ENCODE results near the gene GKN1. TPM values are rescaled to one million over a fixed set of nuclear protein-coding genes. Genes with fewer than 3 reads are reported as not detected.

The GKN1 gene
- total RNA-seq, 2 experiments from 2014 or later: not detected

GRCh38 chr2:68968221-68968620 lies 6.2 kb upstream of the GKN1 start:
- Mint-ChIP-seq H3K4me1 (ENCODE audit: low read depth) (no peaks in the 10 kb centered on the region), H3K4me3 (no peak overlapping the region), H3K27me3 (peaks cover 9% of the 10 kb centered on the region), H3K27ac (no peak overlapping the region), H3K36me3 (no peaks in the 10 kb centered on the region), H3K9me3 (no peaks in the 10 kb centered on the region)
- POLR2A ChIA-PET: no interaction called here
- intact Hi-C loops (cut with micrococcal nuclease): no loop called here
- no peak for DNase-seq
- CTCF ChIA-PET: interaction anchor here (0.8 kb wide), 1 partner anchor 300 kb away, joined by 3 read pairs; no protein-coding TSS in a partner anchor

- Mint-ChIP-seq H3K27me3 (peaks cover 9% of the 10 kb centered on the region), H3K27ac (no peak overlapping the region), H3K9me3 (no peaks in the 10 kb centered on the region), H3K36me3 (no peaks in the 10 kb centered on the region), H3K4me3 (no peak overlapping the region), H3K4me1 (ENCODE audit: low read depth) (no peaks in the 10 kb centered on the region)
- POLR2A ChIA-PET: no interaction called here
- intact Hi-C loops (cut with micrococcal nuclease): no loop called here
- no peak for DNase-seq
- CTCF ChIA-PET: no interaction called here
Measured at GRCh38 chr2:68969736-68970490, 4.5 kb upstream of the GKN1 start.

GRCh38 chr2:68970566-68971265 lies 3.7 kb upstream of the GKN1 start:
- H3K9me3 Mint-ChIP-seq: no peaks in the 10 kb centered on the region
- intact Hi-C loops (cut with micrococcal nuclease): no loop called here

GRCh38 chr2:68971591-68972231 lies 2.7 kb upstream of the GKN1 start:
- intact Hi-C loops (cut with micrococcal nuclease): no loop called here
- H3K4me3 Mint-ChIP-seq: no peak overlapping the region
- POLR2A ChIA-PET: no interaction called here
- peak; percentile 13 for DNase-seq
- H3K27me3 Mint-ChIP-seq: peaks cover 10% of the 10 kb centered on the region
- H3K4me1 Mint-ChIP-seq (ENCODE audit: low read depth): no peaks in the 10 kb centered on the region
- H3K9me3 Mint-ChIP-seq: no peaks in the 10 kb centered on the region
- no peaks in the 10 kb centered on the region for H3K36me3 Mint-ChIP-seq
- CTCF ChIA-PET: no interaction called here
- no peak overlapping the region for H3K27ac Mint-ChIP-seq

More at GRCh38 chr2:68970566-68971265, 3.7 kb upstream of the GKN1 start:
- Mint-ChIP-seq H3K36me3 (no peaks in the 10 kb centered on the region), H3K4me3 (no peak overlapping the region), H3K4me1 (ENCODE audit: low read depth) (no peaks in the 10 kb centered on the region), H3K27me3 (peaks cover 10% of the 10 kb centered on the region), H3K27ac (no peak overlapping the region)
- no peak for DNase-seq
- ChIA-PET POLR2A (no interaction called here), CTCF (no interaction called here)

- Mint-ChIP-seq H3K36me3 (no peaks in the 10 kb centered on the region), H3K4me1 (ENCODE audit: low read depth) (no peaks in the 10 kb centered on the region), H3K27me3 (peaks cover 18% of the 10 kb centered on the region), H3K27ac (no peak overlapping the region), H3K4me3 (no peak overlapping the region), H3K9me3 (no peaks in the 10 kb centered on the region)
- ChIA-PET POLR2A (no interaction called here), CTCF (interaction anchor here (2.1 kb wide), 1 partner anchor 32 kb away, joined by 7 read pairs; no protein-coding TSS in a partner anchor)
- no peak for DNase-seq
- intact Hi-C loops (cut with micrococcal nuclease): no loop called here
Measured at GRCh38 chr2:68974946-68975665, 670 bp downstream of the GKN1 start.

GRCh38 chr2:68975844-68976243 lies 1.4 kb downstream of the GKN1 start:
- Mint-ChIP-seq H3K27me3 (peaks cover 18% of the 10 kb centered on the region), H3K27ac (no peak overlapping the region), H3K4me3 (no peak overlapping the region), H3K4me1 (ENCODE audit: low read depth) (no peaks in the 10 kb centered on the region), H3K36me3 (no peaks in the 10 kb centered on the region), H3K9me3 (no peaks in the 10 kb centered on the region)
- ChIA-PET POLR2A (no interaction called here), CTCF (interaction anchor here (2.1 kb wide), 1 partner anchor 33 kb away, joined by 7 read pairs; no protein-coding TSS in a partner anchor)
- intact Hi-C loops (cut with micrococcal nuclease): no loop called here
- no peak for DNase-seq

- CTCF ChIA-PET: interaction anchor here (2.1 kb wide), 1 partner anchor 34 kb away, joined by 7 read pairs; no protein-coding TSS in a partner anchor
- H3K9me3 Mint-ChIP-seq: no peaks in the 10 kb centered on the region
- no peak overlapping the region for H3K27ac Mint-ChIP-seq
- no peak for DNase-seq
- no peaks in the 10 kb centered on the region for H3K4me1 Mint-ChIP-seq (ENCODE audit: low read depth)
- H3K36me3 Mint-ChIP-seq: no peaks in the 10 kb centered on the region
- POLR2A ChIA-PET: no interaction called here
- no peak overlapping the region for H3K4me3 Mint-ChIP-seq
- H3K27me3 Mint-ChIP-seq: peaks cover 20% of the 10 kb centered on the region
- intact Hi-C loops (cut with micrococcal nuclease): no loop called here
Measured at GRCh38 chr2:68977453-68977852, 3.0 kb downstream of the GKN1 start.

- Mint-ChIP-seq H3K36me3 (no peaks in the 10 kb centered on the region), H3K27me3 (peaks cover 20% of the 10 kb centered on the region), H3K9me3 (no peaks in the 10 kb centered on the region), H3K4me1 (ENCODE audit: low read depth) (no peaks in the 10 kb centered on the region), H3K4me3 (no peak overlapping the region), H3K27ac (no peak overlapping the region)
- no peak for DNase-seq
- intact Hi-C loops (cut with micrococcal nuclease): no loop called here
- ChIA-PET CTCF (no interaction called here), POLR2A (no interaction called here)
Measured at GRCh38 chr2:68978098-68978497, 3.7 kb downstream of the GKN1 start.

- H3K9me3 Mint-ChIP-seq: no peaks in the 10 kb centered on the region
- DNase-seq: no peak
- H3K27me3 Mint-ChIP-seq: peaks cover 12% of the 10 kb centered on the region
- no peak overlapping the region for H3K27ac Mint-ChIP-seq
- no peaks in the 10 kb centered on the region for H3K36me3 Mint-ChIP-seq
- no peak overlapping the region for H3K4me3 Mint-ChIP-seq
- POLR2A ChIA-PET: no interaction called here
- CTCF ChIA-PET: interaction anchor here (1.2 kb wide), 1 partner anchor 9 kb away, joined by 3 read pairs; no protein-coding TSS in a partner anchor
- intact Hi-C loops (cut with micrococcal nuclease): no loop called here
- H3K4me1 Mint-ChIP-seq (ENCODE audit: low read depth): no peaks in the 10 kb centered on the region
Measured at GRCh38 chr2:68980956-68981355, 6.5 kb downstream of the GKN1 start.

GRCh38 chr2:68987021-68987503 lies 12.6 kb downstream of the GKN1 start:
- Mint-ChIP-seq H3K4me3 (no peak overlapping the region), H3K9me3 (no peaks in the 10 kb centered on the region), H3K36me3 (no peaks in the 10 kb centered on the region), H3K4me1 (ENCODE audit: low read depth) (no peaks in the 10 kb centered on the region), H3K27me3 (peaks cover 4% of the 10 kb centered on the region), H3K27ac (no peak overlapping the region)
- no peak for DNase-seq
- intact Hi-C loops (cut with micrococcal nuclease): no loop called here
- POLR2A ChIA-PET: no interaction called here
- CTCF ChIA-PET: interaction anchor here (0.6 kb wide), 1 partner anchor 272 kb away, joined by 3 read pairs; no protein-coding TSS in a partner anchor

- CTCF ChIA-PET: interaction anchor here (1.1 kb wide), 1 partner anchor 9 kb away, joined by 3 read pairs; no protein-coding TSS in a partner anchor
- intact Hi-C loops (cut with micrococcal nuclease): no loop called here
- peaks cover 4% of the 10 kb centered on the region for H3K27me3 Mint-ChIP-seq
- H3K27ac Mint-ChIP-seq: no peak overlapping the region
- POLR2A ChIA-PET: no interaction called here
- H3K4me1 Mint-ChIP-seq (ENCODE audit: low read depth): no peaks in the 10 kb centered on the region
- no peak for DNase-seq
- H3K9me3 Mint-ChIP-seq: no peaks in the 10 kb centered on the region
- no peak overlapping the region for H3K4me3 Mint-ChIP-seq
- H3K36me3 Mint-ChIP-seq: no peaks in the 10 kb centered on the region
Measured at GRCh38 chr2:68989035-68989434, 14.6 kb downstream of the GKN1 start.

GRCh38 chr2:68992341-68992740 lies 17.9 kb downstream of the GKN1 start:
- H3K4me3 Mint-ChIP-seq: no peak overlapping the region
- H3K36me3 Mint-ChIP-seq: no peaks in the 10 kb centered on the region
- no peaks in the 10 kb centered on the region for H3K9me3 Mint-ChIP-seq
- POLR2A ChIA-PET: no interaction called here
- H3K4me1 Mint-ChIP-seq (ENCODE audit: low read depth): no peaks in the 10 kb centered on the region
- DNase-seq: no peak
- no peak overlapping the region for H3K27ac Mint-ChIP-seq
- H3K27me3 Mint-ChIP-seq: peaks cover 10% of the 10 kb centered on the region
- intact Hi-C loops (cut with micrococcal nuclease): no loop called here
- CTCF ChIA-PET: no interaction called here

Measured in activated CD4-positive, alpha-beta memory T cell treated with anti-CD3 and anti-CD28 coated beads for 36 hours (primary cell).